IPS DF 4.7 (cell line): ENCODE measurements around the gene HERC3.

ENCODE experiments used
- DNase-seq: peaks from one replicate; pipeline ENCODE4 v3.0.0-alpha.2; 2013; ENCODE audit warnings: low spot score; ENCODE audit errors: extremely low read depth

HERC3 gene

DNA sequence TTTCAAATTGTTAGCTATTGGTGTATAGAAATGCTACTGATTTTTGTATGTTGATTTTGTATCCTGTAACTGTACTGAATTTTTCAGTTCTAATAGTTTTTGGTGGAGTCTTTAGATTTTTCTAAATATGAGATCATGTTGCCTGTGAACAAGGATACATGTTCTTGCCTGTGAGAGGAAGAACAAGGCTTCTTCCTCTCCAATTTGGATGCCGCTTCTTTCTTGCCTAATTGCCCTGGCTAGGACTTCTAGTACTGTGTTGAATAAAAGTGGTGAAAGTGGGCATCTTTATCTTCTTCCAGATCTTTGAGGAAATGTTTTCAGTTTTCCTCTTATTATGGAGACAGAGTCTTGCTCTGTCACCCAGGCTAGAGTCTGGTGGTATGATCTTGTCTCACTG is 121.5 kb downstream of the HERC3 start:
- DNase-seq = no peak

DNA sequence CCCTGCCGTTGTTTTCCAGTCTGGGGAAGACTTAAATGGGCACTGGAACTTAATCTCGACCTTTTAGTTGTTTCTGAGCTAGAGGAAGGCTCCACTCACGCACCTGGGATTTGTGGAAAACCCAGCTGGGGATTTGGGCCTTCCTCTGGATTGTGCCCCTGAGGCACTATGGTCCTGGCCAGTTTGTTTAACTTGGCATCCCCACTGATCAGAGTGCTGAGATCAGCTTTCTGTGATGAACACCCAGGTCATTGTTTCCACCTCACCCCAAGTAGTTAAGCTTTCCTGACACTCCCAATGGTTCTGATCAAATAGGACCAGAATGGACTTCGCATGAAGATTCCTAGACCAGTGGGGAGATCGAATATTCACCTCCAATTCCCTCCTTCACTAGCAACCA is 125.8 kb downstream of the HERC3 start:
- DNase-seq = no peak

DNA sequence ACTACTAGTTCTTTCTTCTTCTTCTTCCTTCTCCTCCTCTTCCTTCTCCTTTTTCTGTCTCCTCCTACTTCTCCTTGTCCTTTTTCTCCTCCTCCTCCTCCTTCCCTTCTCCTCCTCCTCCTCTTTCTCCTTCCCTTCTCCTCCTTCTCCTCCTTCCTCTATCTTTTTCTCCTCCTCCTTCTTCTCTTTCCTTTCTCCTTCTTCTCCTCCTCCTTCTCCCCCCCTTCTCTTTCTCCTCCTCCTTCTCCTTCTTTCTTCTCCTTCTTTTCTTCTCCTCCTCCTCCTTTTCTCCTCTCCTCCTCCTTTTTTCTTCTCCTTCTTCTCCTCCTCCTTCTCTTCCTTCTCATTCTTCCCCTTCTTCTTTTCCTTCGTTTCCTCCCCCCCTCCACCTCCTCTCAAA is 127.1 kb downstream of the HERC3 start:
- no peak for DNase-seq

DNA sequence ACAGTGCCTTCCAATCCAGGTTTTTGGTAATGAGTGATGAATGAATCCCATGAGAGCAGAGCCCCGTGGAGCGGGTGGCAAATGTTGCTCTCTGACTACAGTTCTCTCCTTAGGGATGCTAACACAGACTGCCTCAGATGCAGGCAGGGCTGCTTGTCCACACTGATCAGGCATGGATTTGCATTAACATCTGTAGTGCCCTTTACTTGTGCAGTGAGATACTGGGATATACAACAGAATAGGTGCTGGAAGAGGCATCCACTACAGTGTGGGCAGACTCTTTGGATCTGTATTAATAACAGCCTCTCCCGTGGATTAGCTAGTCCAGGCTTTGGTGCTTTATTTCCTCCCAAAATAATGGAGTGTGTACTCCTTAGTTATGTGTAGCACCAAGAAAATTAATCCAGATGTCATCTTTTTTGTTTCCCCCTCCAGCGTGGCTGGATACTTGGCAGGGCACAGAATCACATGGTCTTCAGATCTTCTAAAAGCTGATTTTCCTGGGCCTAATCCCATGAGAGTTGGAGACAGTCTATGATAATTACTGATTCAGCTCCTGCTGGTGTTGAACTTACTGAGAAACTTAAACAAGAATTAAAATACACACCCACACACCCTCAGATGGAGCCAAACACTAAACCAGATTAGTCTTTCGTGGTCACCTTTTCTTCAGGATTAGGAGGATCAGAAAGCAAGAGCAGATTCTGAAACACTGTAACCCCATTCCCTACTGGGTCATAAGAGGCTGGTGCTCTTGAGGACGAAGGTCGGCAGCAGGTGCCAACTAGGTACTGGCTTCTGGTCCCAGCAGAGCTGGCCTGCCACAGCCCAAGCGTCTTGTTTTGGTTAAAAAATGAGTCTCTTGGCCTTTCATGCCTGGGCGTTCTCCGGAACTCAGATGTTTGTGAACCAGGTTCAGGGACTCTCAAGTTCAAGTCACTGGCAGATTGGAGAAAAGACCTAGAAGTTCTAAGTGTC is 128.5 kb downstream of the HERC3 start:
- no peak for DNase-seq

- no peak for DNase-seq
Observed at GRCh38 chr4:88722276-88722780, 130.0 kb downstream of the HERC3 start.

DNA sequence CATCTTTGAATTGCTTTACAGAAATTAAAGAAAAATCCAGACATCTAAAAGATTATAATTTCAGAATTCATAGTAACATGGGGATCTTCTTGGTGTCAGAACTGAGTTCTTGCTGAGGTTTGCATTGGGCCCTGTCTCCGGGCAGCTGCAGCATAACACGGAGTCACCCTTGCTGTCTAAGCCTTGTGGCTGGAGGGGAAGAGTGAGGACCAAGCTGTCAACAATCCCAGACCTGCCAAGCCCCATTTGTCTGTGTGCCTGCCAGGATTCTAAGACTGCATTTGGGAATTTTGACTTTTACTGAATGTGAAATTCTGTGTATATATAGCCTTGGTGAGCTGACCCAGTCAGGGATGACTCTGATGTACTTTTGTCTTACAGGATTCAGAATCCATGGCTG is 130.5 kb downstream of the HERC3 start:
- DNase-seq = no peak

DNA sequence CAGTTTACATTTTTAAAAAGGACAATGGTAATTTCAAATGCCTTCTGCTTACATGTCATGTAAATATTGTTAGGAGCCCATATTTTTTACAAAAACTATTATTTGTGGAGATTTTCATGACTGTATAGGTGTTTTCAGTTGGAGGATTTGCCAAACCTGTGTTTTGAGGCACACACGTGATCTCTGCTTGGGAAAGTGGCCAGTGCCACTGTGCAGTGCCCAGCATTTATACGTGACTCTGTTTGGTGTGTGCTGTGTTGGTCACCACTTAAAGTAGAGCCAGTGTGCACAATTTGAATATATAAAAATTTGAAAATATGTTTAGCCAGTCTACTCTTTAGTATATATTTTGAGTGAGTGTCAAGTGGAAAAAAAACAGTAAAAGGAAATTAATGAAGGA is 132.1 kb downstream of the HERC3 start:
- no peak for DNase-seq

DNA sequence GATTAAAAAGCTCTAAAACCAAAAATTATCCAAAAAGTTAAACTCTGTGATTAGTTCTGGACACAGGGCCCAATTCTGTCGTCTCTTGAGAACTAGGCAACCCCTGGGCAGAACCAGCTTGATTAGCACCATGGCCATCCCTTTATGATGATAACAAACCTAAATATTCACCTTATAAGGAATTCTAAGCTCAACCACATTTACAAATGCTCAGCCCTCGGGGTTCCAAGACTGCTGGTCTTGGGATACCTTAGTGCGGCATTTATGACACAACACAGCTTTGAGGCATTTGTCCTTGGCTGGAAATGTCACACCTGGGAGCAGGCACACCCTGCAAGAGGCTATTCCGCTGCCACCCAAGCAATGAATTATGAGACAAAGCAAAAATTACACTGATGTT is 132.9 kb downstream of the HERC3 start:
- no peak for DNase-seq

GRCh38 chr4:88725986-88726385 is 133.7 kb downstream of the HERC3 start:
- no peak for DNase-seq

DNA sequence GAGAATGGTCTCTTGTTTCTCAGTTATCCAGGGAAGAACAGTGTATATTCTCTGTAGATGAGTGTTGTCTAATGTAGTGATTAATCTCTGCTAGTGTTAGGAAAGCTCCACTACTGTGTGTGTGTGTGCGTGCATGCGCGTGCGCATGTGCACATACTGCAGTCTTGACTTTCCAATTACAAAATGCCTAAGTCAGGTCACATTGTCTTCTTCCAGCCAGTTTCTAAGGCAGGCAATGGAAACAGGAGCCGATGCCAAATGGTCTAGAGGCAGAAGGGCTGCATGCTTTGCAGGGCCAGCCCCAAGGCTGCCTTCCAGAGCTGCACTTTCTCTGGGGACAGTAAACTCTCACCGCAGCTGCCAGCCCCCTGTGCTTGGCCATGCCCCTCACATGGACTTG is 135.9 kb downstream of the HERC3 start:
- DNase-seq = no peak

GRCh38 chr4:88729146-88729760 is 137.0 kb downstream of the HERC3 start:
- no peak for DNase-seq

- DNase-seq = no peak
Observed at GRCh38 chr4:88730811-88731210, 138.5 kb downstream of the HERC3 start.

- no peak for DNase-seq
Observed at GRCh38 chr4:88731381-88731780, 139.1 kb downstream of the HERC3 start.

DNA sequence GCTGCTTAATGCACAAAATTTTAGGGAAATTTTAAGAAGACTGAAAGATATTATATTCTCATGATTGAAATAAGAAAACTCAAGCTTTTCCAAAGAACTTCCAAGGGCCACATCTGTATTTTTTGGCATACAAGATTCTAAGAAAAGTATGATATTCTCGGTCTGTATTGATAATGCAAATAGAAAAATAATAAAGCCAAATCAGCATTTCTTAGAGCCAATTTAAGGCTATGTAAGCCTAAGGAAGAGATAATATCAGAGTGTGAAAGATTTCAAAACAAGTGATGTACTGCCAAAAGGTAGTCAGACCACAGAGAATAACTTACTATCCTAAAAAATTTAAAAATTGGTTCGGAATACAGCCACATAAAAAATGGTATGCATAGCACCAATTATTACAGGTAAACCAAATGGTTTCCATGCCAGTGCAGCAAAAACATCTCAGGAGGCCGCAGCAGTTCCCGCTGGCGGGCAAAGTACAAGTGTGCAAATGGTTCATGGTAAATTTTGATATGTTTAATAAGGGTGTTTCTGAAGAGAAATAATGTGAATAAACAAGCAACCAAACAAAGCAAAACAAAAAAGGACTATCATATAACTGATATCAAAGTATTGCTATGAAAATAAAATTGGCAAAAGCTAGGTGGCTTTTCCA is 140.6 kb downstream of the HERC3 start:
- no peak for DNase-seq

DNA sequence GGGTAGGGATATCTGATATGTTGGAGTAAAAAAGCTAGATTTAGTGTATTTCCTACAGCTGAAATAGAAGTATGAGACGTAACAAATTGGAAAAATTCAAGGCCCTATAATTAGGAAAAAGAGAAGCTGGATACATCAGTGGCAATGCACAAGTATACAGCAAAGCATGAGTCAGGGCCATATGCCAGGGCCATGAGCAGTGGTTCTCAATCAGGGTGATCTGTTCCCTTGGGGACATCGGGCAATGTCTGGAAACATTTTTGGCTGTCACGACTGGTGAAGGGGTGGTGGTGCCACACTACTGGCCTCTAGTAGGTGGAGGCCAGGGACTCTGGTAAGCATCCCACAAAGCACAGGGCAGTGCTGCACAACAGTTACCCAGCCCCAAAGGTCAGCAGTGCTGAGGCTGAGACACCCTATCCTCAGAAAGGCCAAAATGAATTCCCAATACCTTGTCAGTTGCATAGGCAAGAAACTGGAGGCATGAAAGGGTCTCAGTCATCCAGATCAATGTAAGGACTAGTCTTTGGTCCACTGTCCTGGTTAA is 142.2 kb downstream of the HERC3 start:
- no peak for DNase-seq

- DNase-seq = no peak
Observed at GRCh38 chr4:88735564-88735963, 143.3 kb downstream of the HERC3 start.

DNA sequence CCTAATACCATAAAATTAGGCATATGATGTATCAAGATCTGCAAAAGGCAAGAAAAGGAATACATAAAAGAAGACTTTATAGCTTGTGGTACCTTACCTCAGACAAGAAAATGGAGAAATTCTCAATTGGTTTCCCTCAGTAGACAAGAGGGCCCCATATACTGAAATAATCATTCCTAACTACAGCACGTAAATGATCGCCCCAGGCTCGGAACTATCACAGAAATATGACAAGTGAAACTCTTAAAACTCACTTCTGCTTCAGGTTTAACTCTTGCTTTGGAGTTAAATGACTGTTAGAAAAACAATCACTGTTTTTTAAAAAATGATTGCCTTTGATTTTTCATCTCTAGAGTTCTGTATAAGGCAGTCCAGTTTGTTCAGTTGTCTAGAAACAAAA is 144.0 kb downstream of the HERC3 start:
- no peak for DNase-seq

DNA sequence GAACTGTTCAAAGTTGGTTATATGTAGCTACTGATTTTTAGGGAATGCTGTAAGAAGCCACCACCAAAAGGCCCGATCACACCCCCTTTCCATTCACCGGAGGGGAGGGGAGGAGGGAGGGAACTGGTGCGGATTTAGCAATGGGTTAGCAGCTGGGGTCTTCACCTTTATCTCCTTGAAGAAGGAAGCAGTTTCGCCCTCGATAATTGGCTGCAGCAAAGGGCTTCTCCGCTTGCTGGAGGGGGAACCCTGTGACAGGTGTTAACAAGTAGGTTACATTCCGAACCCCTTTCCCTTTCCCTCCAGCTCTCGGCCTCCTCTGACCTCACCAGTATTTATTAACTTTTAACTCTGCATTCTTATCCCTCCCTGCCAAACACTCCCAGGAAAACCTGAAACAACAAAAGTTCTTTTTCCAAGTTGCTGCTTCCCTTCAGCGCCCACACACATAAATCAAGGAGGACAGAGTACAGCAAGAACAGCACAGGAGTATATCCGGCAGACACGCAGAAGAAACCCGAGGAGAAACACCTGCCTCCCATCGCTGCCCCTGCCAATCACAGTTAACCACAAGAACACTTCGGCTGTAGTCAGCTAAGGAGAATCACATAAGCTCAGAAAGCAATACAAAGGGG is 145.1 kb downstream of the HERC3 start:
- DNase-seq = no peak

- DNase-seq = no peak
Observed at GRCh38 chr4:88738180-88738579, 145.9 kb downstream of the HERC3 start.

GRCh38 chr4:88742561-88742960 is 150.3 kb downstream of the HERC3 start:
- no peak for DNase-seq

DNA sequence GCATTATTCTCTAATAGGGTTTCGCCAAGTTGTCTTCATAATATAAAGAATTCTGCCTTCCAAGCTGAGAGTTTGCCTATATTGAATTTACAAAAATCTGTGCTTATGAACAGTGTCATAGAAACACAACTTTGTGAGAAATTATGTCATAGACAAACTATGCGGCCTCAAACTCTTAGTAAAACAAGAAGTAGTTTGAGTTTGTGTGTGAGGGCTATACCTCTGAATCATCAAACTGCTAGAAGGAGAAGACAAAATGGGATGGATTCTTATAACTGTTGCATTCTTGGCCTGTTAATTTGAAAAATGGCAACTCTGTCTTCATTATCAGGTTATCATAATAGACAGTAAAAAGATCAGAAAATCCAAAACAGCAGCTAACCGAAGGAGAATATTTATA is 151.4 kb downstream of the HERC3 start:
- DNase-seq = no peak
